ENCODE measurements around the gene SGTA. TPM values are rescaled to one million over a fixed set of nuclear protein-coding genes. Genes with fewer than 3 reads are reported as not detected.
A peak's percentile ranks its signal among the peaks of the same experiment; 100 is the strongest.

The SGTA gene
- total and polyA plus RNA-seq, 5 donors, result 53.6 to 86.5 (median 69.6) TPM

DNA sequence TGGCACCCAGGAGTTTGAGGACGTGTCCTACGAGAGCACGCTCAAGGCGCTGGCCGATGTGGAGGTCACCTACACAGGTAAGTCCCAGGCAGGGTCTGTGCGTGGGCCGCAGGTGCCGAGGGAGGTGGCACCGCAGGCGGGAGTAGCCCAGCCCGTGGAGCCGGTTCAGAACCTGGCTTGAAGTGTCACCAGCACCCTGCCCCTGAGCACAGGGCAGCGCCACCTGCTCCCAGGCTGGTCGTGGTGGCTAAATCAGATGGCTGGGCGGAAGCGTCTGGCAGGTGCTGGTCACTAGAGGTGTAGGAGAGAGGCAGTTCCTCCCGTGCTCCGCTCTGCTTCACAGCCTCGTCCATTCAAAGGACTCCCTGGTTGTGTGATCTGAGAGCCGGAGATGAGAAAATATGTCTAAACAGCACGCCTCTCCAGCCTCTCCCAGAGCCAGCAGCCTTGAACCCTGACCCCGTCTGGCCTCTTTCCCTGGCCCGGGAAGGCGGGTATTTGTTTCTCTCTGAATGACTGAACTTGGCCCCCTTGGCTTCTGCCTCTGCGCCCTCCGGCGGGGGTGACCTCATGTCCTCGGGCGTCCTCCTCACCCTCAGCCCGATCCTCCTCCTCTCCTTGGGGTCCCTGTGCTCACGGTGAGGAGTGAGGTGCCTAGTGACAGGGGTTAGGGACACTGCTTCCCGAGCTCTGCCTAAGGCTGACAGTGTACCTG is 7.6 kb upstream of the SGTA start:
- intact Hi-C loops (cut with DNase I), result no loop called here
- DNase-seq, result peak in 1 of 3 donors; percentile 52
- no peak overlapping the region for H3K27ac ChIP-seq (ENCODE audit: low read length)
- H3K9me3 ChIP-seq (ENCODE audit: control insufficient read depth, low read length), result no peaks in the 10 kb centered on the region
- peaks cover 3% of the 10 kb centered on the region for H3K4me1 ChIP-seq (ENCODE audit: control insufficient read depth, insufficient read depth, low read length)
- no peaks in the 10 kb centered on the region for H3K27me3 ChIP-seq (ENCODE audit: control insufficient read depth, insufficient read depth)
- no peak for ATAC-seq
- 94% methylated on average over 32 of the region's 32 CpGs for WGBS
- H3K4me3 ChIP-seq (ENCODE audit: low read length), result no peak overlapping the region

DNA sequence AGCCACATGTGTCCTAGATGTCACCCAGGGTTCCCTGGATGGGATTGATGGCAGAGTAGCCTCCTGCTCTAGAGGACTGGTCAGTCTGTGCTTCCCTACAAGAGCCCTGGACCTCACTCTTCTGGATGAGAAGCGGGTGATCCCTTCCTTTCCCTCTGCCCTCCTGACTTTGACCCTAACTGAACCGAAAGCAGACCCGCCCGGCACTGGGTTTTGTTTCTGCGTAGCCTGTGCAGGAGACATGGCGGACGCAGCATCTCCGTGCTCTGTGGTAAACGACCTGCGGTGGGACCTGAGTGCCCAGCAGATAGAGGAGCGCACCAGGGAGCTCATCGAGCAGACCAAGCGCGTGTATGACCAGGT is 7.1 kb upstream of the SGTA start:
- WGBS, result 92% methylated on average over 14 of the region's 14 CpGs
- ATAC-seq, result no peak
- Histone ChIP-seq H3K27me3 (ENCODE audit: control insufficient read depth, insufficient read depth) (no peaks in the 10 kb centered on the region), H3K4me1 (ENCODE audit: control insufficient read depth, insufficient read depth, low read length) (peaks cover 3% of the 10 kb centered on the region), H3K9me3 (ENCODE audit: control insufficient read depth, low read length) (no peaks in the 10 kb centered on the region), H3K27ac (ENCODE audit: low read length) (no peak overlapping the region), H3K4me3 (ENCODE audit: low read length) (no peak overlapping the region)
- intact Hi-C loops (cut with DNase I), result no loop called here
- DNase-seq, result no peak

DNA sequence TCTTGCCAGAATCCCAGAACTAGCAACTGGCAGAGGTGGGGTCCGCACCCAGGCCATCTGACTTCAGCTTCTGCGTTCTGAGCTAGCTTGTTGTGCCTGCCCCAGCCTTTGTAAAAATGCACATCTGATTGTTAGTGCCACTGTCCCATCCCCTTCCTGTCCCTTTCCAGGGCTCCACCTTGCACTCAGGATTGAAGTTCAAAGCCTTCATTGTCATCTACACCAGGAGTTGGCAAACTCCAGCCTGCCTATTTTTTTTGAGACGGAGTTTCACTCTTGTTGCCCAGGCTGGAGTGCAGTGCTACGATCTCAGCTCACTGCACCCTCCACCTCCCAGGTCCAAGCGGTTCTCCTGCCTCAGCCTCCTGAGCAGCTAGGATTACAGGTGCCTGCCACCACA is 5.2 kb upstream of the SGTA start:
- WGBS, result 92% methylated on average over 5 of the region's 5 CpGs
- H3K9me3 ChIP-seq (ENCODE audit: control insufficient read depth, low read length), result no peaks in the 10 kb centered on the region
- no peak for DNase-seq
- intact Hi-C loops (cut with DNase I), result no loop called here
- H3K4me1 ChIP-seq (ENCODE audit: control insufficient read depth, insufficient read depth, low read length), result peaks cover 3% of the 10 kb centered on the region
- no peak overlapping the region for H3K27ac ChIP-seq (ENCODE audit: low read length)
- H3K27me3 ChIP-seq (ENCODE audit: control insufficient read depth, insufficient read depth), result no peaks in the 10 kb centered on the region
- no peak overlapping the region for H3K4me3 ChIP-seq (ENCODE audit: low read length)
- ATAC-seq, result no peak

DNA sequence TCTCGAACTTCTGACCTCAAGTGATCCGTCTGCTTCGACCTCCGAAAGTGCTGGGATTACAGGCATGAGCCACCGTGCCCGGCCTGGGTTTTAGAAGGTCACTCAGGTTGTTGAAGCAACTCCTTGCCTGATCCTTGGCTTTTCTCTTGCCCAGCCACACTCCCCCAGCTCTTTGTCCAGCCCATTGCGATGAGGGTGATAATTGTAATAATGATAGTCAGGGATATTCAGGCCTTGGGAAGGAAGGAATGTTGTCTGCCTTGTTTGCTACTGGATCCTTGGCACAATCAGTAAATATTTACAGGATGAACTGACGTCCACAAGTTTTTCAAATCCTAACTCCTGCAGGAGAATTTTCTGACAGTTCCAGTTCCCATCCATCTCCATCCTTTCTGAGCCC is 4.0 kb upstream of the SGTA start:
- H3K4me3 ChIP-seq (ENCODE audit: low read length), result no peak overlapping the region
- no peak overlapping the region for H3K27ac ChIP-seq (ENCODE audit: low read length)
- intact Hi-C loops (cut with DNase I), result no loop called here
- DNase-seq (peak in 1 of 3 donors; percentile 32), ATAC-seq (no peak)
- H3K9me3 ChIP-seq (ENCODE audit: control insufficient read depth, low read length), result no peaks in the 10 kb centered on the region
- H3K4me1 ChIP-seq (ENCODE audit: control insufficient read depth, insufficient read depth, low read length), result peaks cover 3% of the 10 kb centered on the region
- H3K27me3 ChIP-seq (ENCODE audit: control insufficient read depth, insufficient read depth), result no peaks in the 10 kb centered on the region
- WGBS, result 88% methylated on average over 8 of the region's 8 CpGs

DNA sequence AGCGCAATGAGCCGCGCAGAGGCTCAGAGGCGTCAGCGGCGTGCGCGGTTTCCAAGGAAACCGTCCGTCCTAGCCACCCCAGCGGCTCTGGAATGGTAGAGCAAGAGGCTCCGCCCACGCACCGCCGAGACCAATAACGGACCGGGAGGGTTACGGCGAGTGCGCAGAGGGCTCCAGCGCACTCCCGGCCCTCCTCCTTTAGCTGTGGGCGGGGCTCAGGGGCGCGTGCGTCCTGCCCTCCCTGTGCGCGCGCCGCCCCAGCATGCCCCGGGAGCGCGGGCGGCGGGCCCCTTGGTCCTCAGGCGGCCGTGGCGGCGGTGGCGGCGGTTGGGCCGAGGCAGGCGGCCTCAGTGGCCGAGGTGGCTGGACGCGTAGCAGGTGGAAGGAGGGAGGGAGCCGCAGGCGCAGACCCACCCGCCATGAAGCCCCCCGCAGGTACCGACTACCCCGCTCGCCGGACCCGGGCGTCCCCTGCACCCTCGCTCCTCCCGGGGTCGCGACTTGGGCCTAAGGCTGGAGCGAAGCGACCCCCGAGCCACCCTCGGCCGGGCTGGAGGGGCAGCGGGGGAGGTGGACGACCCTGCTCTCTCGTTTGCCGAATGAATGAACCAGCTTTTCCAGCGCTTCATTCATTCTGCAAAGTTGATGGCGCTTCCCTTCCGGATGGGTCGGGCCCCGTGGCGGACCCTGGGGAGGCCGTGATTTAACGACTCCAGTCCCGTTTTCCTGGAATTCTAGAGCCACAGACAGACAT is 2.3 kb upstream of the SGTA start, which contains the start of gene THOP1:
THOP1 (plus strand) TSS at position 260 of the 754 bp plus-strand sequence; CDS start at position 420, 160 bp downstream.
- peak within 1 kb of the TSS; percentile 74 for H3K4me3 ChIP-seq (ENCODE audit: low read length)
- no peaks in the 10 kb centered on the region for H3K27me3 ChIP-seq (ENCODE audit: control insufficient read depth, insufficient read depth)
- peaks cover 3% of the 10 kb centered on the region for H3K4me1 ChIP-seq (ENCODE audit: control insufficient read depth, insufficient read depth, low read length)
- intact Hi-C loops (cut with DNase I), result no loop called here
- DNase-seq (peak; percentile 100), ATAC-seq (peak; percentile 94 to 95)
- WGBS, result under 1% methylated on average over 74 of the region's 78 CpGs
- no peaks in the 10 kb centered on the region for H3K9me3 ChIP-seq (ENCODE audit: control insufficient read depth, low read length)
- peak within 1 kb of the TSS; percentile 40 for H3K27ac ChIP-seq (ENCODE audit: low read length)

DNA sequence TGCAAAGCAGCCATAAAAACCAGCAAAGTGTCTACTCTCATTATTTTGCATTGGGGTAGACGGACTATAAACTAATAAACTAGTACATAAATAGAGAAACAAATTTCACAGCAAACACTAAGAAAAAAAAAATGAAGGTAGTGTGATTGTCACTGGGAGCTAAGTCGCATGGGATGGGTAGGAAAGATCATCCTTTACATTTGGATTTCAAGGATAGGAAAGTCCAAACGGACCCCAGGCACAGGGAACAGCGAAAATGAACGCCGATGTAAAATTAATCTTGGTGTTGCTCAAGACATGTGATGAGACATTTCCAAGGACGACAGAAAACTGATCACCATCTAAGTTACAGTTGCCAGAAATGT is 690 bp upstream of the SGTA start:
- Histone ChIP-seq H3K27ac (ENCODE audit: low read length) (peak overlapping the region; percentile 44), H3K4me1 (ENCODE audit: control insufficient read depth, insufficient read depth, low read length) (peaks cover 5% of the 10 kb centered on the region), H3K9me3 (ENCODE audit: control insufficient read depth, low read length) (no peaks in the 10 kb centered on the region), H3K4me3 (ENCODE audit: low read length) (no peak overlapping the region), H3K27me3 (ENCODE audit: control insufficient read depth, insufficient read depth) (no peaks in the 10 kb centered on the region)
- WGBS, result 75% methylated on average over 7 of the region's 7 CpGs
- intact Hi-C loops (cut with DNase I), result no loop called here
- DNase-seq, result no peak
- no peak for ATAC-seq

DNA sequence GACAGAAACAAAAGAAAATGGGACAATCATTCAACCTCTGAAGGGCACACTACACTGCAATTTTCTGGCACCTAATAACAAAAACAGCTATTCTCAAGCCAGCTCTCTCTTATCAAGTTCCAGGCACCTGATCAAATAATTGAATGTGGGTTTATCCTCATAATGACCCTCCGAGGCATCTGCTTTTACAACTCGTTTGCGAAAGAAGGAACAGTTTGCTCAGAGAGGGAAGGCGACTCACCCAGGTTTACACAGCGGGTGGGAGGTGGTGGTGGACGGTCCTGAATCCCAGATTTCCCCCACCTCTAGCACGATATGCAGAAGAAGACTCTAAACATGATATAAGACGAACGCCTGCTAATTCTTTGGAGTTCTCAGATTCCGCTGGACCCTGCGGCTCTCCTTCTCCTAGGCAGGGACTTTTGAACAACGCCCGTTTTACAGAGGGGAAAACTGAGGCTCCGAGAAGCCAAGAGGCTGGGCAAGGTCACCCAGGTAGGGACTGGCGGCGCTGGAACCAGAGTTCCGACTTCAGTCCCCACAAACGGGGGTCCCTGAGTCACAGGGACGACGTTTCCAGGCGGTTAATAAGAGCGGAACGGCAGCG is 641 bp downstream of the SGTA start:
- Histone ChIP-seq H3K9me3 (ENCODE audit: control insufficient read depth, low read length) (no peaks in the 10 kb centered on the region), H3K4me3 (ENCODE audit: low read length) (peak overlapping the region; percentile 92), H3K27me3 (ENCODE audit: control insufficient read depth, insufficient read depth) (no peaks in the 10 kb centered on the region), H3K4me1 (ENCODE audit: control insufficient read depth, insufficient read depth, low read length) (peaks cover 5% of the 10 kb centered on the region), H3K27ac (ENCODE audit: low read length) (peak overlapping the region; percentile 79)
- intact Hi-C loops (cut with DNase I), result no loop called here
- DNase-seq (no peak), ATAC-seq (no peak)
- WGBS, result 2% methylated on average over 24 of the region's 24 CpGs

DNA sequence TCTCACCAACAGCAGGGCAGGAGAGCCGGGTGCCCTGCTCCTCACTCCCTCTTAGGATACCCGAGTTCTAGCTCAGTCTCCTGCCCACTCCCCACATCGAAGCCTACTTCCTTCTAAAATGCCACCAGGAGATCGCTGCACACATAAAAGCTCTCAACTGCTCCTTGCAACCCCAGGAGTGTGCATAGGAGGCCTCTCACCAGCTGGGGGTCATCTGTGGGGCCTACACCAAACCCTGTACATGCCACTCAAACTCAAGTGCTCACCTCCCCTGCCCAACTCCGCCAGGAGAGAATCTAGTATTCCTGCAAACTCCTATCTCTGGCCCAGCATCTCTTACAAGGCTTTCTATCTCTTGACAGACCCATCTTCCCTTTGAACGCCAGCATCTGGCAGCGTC is 2.8 kb downstream of the SGTA start:
- ATAC-seq (no peak), DNase-seq (peak in 1 of 3 donors; percentile 9)
- intact Hi-C loops (cut with DNase I), result no loop called here
- peaks cover 2% of the 10 kb centered on the region for H3K4me1 ChIP-seq (ENCODE audit: control insufficient read depth, insufficient read depth, low read length)
- H3K9me3 ChIP-seq (ENCODE audit: control insufficient read depth, low read length), result no peaks in the 10 kb centered on the region
- 86% methylated on average over 7 of the region's 7 CpGs for WGBS
- H3K27ac ChIP-seq (ENCODE audit: low read length), result no peak overlapping the region
- H3K27me3 ChIP-seq (ENCODE audit: control insufficient read depth, insufficient read depth), result no peaks in the 10 kb centered on the region
- no peak overlapping the region for H3K4me3 ChIP-seq (ENCODE audit: low read length)

DNA sequence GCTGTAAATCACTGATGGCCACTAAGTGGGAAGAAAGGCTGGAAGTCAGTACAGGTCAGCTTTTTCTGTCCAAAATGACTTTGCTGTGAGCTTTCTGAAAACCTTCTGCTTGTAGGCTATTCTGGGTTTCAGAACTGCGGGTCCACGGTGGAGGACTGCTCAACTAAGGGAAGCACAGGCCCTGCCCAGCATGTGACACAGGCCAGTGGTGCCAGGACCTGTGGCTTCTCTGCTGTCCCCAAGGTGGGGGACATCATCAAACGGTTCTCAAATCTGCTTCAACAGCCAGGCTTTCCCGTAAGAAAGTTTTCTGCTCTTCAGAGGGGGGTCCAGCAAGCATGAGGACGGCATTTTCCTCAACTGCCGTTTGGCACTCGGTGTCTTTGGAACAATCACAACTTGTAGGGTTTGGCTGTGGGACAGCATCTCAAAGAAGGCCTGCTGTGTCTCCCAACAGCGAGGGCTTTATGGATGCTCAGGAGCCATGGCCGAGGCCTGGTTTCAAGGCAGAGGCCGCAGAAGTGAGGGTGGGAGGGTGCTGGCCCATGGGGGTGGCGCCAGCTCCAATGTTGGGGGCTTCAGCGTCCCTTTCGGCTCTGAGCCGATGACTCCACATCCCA is 3.8 kb downstream of the SGTA start:
- Histone ChIP-seq H3K27me3 (ENCODE audit: control insufficient read depth, insufficient read depth) (no peaks in the 10 kb centered on the region), H3K27ac (ENCODE audit: low read length) (peak overlapping the region; percentile 9), H3K4me1 (ENCODE audit: control insufficient read depth, insufficient read depth, low read length) (peaks cover 9% of the 10 kb centered on the region), H3K9me3 (ENCODE audit: control insufficient read depth, low read length) (no peaks in the 10 kb centered on the region), H3K4me3 (ENCODE audit: low read length) (no peak overlapping the region)
- ATAC-seq (no peak), DNase-seq (peak in 2 of 3 donors; percentile 43 to 51)
- WGBS, result 63% methylated on average over 14 of the region's 14 CpGs
- intact Hi-C loops (cut with DNase I), result no loop called here

DNA sequence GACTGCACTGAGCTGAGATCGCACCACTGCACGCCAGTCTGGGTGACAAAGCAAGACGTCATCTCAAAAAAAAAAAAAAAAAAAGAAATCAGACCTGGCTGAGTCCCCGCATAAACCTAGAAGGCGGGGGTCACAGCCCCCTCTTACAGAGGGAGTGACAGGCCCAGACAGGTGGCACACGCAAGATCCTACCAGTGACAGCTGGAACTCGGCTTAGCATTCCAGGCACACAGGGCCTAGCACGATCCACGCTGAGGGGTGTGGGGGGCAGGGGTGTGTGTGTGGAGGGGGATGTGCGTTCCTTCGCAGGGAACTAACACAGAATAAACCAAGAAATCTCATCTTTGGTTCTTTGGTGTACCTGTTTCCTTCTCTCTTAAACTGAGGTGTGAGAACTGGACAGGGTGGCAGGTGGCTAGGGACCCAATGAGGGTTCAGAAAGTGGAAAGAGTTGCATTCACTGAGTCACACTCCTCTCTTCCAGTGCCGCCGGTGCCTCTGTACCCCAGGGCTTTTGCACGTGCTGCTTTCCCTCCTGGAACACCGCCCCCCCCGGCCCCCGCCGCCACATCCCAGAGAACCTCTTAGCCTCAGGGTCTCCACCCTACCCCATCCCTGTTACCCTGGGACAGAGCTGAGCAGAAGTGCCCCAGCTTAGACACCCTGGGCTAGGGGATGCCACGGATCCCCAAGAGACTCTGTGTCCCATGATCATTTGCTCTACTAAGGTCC is 5.0 kb downstream of the SGTA start:
- Histone ChIP-seq H3K4me1 (ENCODE audit: control insufficient read depth, insufficient read depth, low read length) (peaks cover 12% of the 10 kb centered on the region), H3K9me3 (ENCODE audit: control insufficient read depth, low read length) (no peaks in the 10 kb centered on the region), H3K27ac (ENCODE audit: low read length) (no peak overlapping the region), H3K27me3 (ENCODE audit: control insufficient read depth, insufficient read depth) (no peaks in the 10 kb centered on the region), H3K4me3 (ENCODE audit: low read length) (no peak overlapping the region)
- ATAC-seq (no peak), DNase-seq (peak in 2 of 3 donors; percentile 23 to 59)
- WGBS, result 91% methylated on average over 19 of the region's 19 CpGs
- intact Hi-C loops (cut with DNase I), result no loop called here
